Muscle of leg (tissue), 11 donors: ENCODE measurements around the gene LTBP1. TPM values are rescaled to one million over a fixed set of nuclear protein-coding genes. Genes with fewer than 3 reads are reported as not detected.

ENCODE experiments used
- DNase-seq: peaks from one replicate; pipeline ENCODE4 v3.0.0; 2013
- H3K27ac ChIP-seq: one replicate; pipeline ENCODE4 v1.5.1; 2013; ENCODE audit warnings: mild to moderate bottlenecking, low read length, control low read depth
- H3K27me3 ChIP-seq: one replicate; pipeline ENCODE4 v1.6.1; 2013; ENCODE audit warnings: low read length; ENCODE audit not compliant: control insufficient read depth, insufficient read depth
- H3K36me3 ChIP-seq: one replicate; pipeline ENCODE4 v1.6.1; 2013; ENCODE audit warnings: low read length; ENCODE audit not compliant: control insufficient read depth, insufficient read depth
- H3K4me1 ChIP-seq: one replicate; pipeline ENCODE4 v1.6.1; 2013; ENCODE audit warnings: low read length; ENCODE audit not compliant: control insufficient read depth, insufficient read depth
- H3K4me3 ChIP-seq: one replicate; pipeline ENCODE4 v1.5.1; 2013; ENCODE audit warnings: low read length, control low read depth
- H3K9me3 ChIP-seq: replicated peaks from 2 replicates; pipeline ENCODE4 v1.6.1; 2013; ENCODE audit warnings: low read depth, low read length; ENCODE audit not compliant: control insufficient read depth
- WGBS: methylation state at CpG from one replicate; pipeline ENCODE4 v1.1.5; 2013; ENCODE audit warnings: missing lambda C conversion rate; ENCODE audit not compliant: insufficient coverage; 5-methylcytosine and 5-hydroxymethylcytosine counted together
- polyA plus RNA-seq, 8 donors: library from polyadenylated mRNA; unstranded; fragments of 120-200 nt; gene quantifications; one replicate each; pipeline versions ENCODE4 v1.2.1 to v1.2.3, GENCODE V29; 2013; ENCODE audit warnings: inconsistent platforms in 1 of 8, low replicate concordance in 1 of 8; ENCODE audit not compliant: insufficient read length in 8 of 8, insufficient read depth in 1 of 8
- total RNA-seq: library from RNA; stranded (reverse); fragments of 120-200 nt; gene quantifications from one replicate; pipeline ENCODE4 v1.2.4, GENCODE V29; 2013

The LTBP1 gene
- total and polyA plus RNA-seq, 9 donors, result 37.5 to 87.3 (median 57.9) TPM

DNA sequence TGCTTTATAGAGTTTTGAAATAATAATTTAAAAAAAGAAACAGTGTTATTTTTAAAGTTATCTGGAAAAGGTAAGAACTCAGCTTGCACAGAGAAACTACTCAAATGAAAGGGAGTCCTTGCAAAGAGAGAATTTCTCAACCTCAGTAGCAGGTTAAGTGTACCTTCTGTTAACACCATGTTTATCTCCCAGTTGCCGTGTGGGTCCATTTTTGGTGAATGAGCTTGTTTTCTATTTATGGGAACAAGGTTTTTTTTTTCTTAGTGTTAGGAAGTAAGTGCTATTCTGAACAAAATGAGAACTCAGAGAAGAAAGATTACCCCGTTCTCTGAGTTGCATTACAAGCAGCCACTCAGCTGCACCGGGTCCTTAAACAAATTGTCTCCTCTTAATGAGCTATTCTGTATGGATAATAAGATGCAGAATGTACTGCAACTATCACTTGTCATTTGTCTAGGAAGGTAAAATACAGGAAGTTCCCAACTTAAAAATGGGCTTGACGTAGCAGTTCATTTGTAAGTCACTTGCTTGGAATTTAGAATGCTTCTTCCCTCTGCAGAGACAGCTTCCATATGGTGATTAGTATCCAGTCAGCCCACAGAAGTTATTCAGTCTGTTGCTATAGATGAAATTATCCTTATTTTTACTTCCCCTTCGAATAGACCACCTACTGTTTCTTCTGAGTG, 74.9 kb downstream of the LTBP1 start:
- H3K9me3 ChIP-seq, result peaks cover 6% of the 10 kb centered on the region
- peaks cover 3% of the 10 kb centered on the region for H3K4me1 ChIP-seq
- no CpG with 5 or more reads among the region's 5 CpGs for WGBS
- no peaks in the 10 kb centered on the region for H3K27me3 ChIP-seq
- no peaks in the 10 kb centered on the region for H3K36me3 ChIP-seq
- H3K4me3 ChIP-seq, result no peak overlapping the region
- no peak overlapping the region for H3K27ac ChIP-seq
- DNase-seq, result no peak

- no peaks in the 10 kb centered on the region for H3K36me3 ChIP-seq
- peaks cover 3% of the 10 kb centered on the region for H3K4me1 ChIP-seq
- WGBS, result 80% methylated on average over 1 of the region's 2 CpGs
- no peak overlapping the region for H3K27ac ChIP-seq
- DNase-seq, result no peak
- no peak overlapping the region for H3K4me3 ChIP-seq
- peaks cover 6% of the 10 kb centered on the region for H3K9me3 ChIP-seq
- no peaks in the 10 kb centered on the region for H3K27me3 ChIP-seq
Observed at GRCh38 chr2:33022395-33022985, 75.7 kb downstream of the LTBP1 start.

DNA sequence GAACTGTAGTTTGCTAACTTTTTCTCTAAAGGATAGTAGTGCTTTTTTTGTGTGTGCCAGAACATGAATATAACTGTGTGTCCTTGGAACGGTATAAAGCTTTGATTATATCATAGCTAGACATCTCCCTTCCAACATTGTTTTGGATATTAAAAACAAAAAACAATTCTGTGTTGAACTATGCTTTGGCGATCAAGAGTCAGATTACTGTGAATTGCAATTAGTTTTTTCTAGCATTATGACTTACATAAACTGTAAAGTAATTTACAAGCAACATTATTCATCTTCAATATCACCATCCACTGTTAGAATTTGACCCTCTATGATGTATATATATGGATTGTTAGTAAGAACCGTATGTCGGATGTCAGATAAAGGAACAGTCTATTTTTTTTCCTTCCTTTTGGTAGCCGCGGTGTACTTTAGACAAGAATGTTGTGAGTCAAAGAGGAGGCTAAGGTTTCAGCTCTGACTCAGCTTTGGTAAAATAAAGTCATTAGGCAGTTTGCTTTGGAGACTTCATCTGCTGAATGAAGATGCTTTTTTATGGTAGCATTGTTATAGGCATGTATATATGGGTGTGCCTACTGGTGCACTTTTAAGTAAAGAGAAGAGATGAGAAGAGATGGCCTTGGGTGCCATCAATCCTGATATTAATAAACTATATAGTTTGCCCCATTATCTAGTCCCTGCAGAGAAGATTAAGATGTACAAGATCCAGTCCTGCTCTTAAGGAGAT, 76.4 kb downstream of the LTBP1 start:
- Histone ChIP-seq H3K9me3 (peaks cover 6% of the 10 kb centered on the region), H3K36me3 (no peaks in the 10 kb centered on the region), H3K4me1 (peaks cover 2% of the 10 kb centered on the region), H3K27ac (no peak overlapping the region), H3K4me3 (no peak overlapping the region), H3K27me3 (no peaks in the 10 kb centered on the region)
- no CpG with 5 or more reads among the region's 6 CpGs for WGBS
- no peak for DNase-seq

- no peaks in the 10 kb centered on the region for H3K36me3 ChIP-seq
- 100% methylated on average over 1 of the region's 2 CpGs for WGBS
- H3K9me3 ChIP-seq, result peaks cover 6% of the 10 kb centered on the region
- no peak overlapping the region for H3K4me3 ChIP-seq
- no peaks in the 10 kb centered on the region for H3K4me1 ChIP-seq
- H3K27me3 ChIP-seq, result no peaks in the 10 kb centered on the region
- no peak overlapping the region for H3K27ac ChIP-seq
- DNase-seq, result no peak
Observed at GRCh38 chr2:33023728-33024500, 77.2 kb downstream of the LTBP1 start.

- H3K9me3 ChIP-seq, result peaks cover 6% of the 10 kb centered on the region
- H3K4me3 ChIP-seq, result no peak overlapping the region
- no peaks in the 10 kb centered on the region for H3K27me3 ChIP-seq
- H3K27ac ChIP-seq, result no peak overlapping the region
- no peaks in the 10 kb centered on the region for H3K4me1 ChIP-seq
- WGBS, result 86% methylated on average over 2 of the region's 2 CpGs
- no peak for DNase-seq
- H3K36me3 ChIP-seq, result no peaks in the 10 kb centered on the region
Observed at GRCh38 chr2:33024758-33025157, 78.0 kb downstream of the LTBP1 start.

GRCh38 chr2:33029459-33029858, 82.7 kb downstream of the LTBP1 start:
- H3K27ac ChIP-seq, result no peak overlapping the region
- H3K4me3 ChIP-seq, result no peak overlapping the region
- H3K27me3 ChIP-seq, result no peaks in the 10 kb centered on the region
- no peak for DNase-seq
- H3K9me3 ChIP-seq, result peaks cover 6% of the 10 kb centered on the region
- peaks cover 5% of the 10 kb centered on the region for H3K4me1 ChIP-seq
- no peaks in the 10 kb centered on the region for H3K36me3 ChIP-seq
- WGBS, result 29% methylated on average over 1 of the region's 3 CpGs

DNA sequence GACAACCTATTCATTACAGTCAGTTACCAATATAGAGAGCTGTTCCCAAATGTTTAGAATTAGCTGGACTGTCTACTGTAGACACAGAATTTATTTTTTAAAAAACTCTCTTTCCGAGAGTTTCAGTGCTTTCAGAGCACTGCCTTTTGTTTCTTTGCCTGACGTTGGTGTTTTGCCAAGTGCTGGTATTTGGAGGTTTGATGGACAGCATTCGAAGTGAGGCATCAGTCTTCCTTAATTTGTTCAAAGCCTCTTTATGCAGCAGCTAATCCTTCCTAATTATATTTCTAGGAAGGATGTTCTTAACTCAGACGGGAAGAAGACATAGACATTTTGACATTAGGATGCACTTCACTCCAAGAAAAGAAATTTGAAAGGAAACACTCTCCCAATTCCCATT, 83.2 kb downstream of the LTBP1 start:
- H3K27ac ChIP-seq, result no peak overlapping the region
- no peaks in the 10 kb centered on the region for H3K27me3 ChIP-seq
- WGBS, result no CpG with 5 or more reads among the region's 4 CpGs
- H3K4me3 ChIP-seq, result no peak overlapping the region
- H3K36me3 ChIP-seq, result no peaks in the 10 kb centered on the region
- peaks cover 1% of the 10 kb centered on the region for H3K9me3 ChIP-seq
- peaks cover 5% of the 10 kb centered on the region for H3K4me1 ChIP-seq
- DNase-seq, result no peak

- no CpG with 5 or more reads among the region's 3 CpGs for WGBS
- H3K4me3 ChIP-seq, result no peak overlapping the region
- H3K4me1 ChIP-seq, result peaks cover 5% of the 10 kb centered on the region
- DNase-seq, result no peak
- no peak overlapping the region for H3K27ac ChIP-seq
- H3K9me3 ChIP-seq, result no peaks in the 10 kb centered on the region
- H3K36me3 ChIP-seq, result no peaks in the 10 kb centered on the region
- no peaks in the 10 kb centered on the region for H3K27me3 ChIP-seq
Observed at GRCh38 chr2:33030326-33030725, 83.6 kb downstream of the LTBP1 start.

DNA sequence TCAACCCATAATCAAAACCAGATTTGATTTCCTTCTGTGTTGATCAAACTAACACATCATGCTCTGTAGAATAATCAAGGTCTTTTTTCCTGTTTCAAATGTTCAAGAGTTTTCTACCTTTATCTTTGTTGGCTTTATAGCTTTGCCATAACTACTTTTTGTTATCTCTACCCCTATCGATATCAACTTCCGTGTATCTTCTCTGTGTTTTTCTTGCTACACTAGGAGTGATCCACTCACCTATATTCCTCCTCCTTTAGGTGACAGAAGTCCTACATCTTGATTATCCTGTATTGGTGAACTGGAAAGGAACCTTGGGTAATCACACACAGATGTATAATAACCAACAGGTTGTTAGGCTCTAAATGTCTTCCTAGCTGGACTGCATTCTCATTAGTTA, 85.5 kb downstream of the LTBP1 start:
- Histone ChIP-seq H3K27ac (no peak overlapping the region), H3K4me3 (no peak overlapping the region)
- WGBS, result no CpG with 5 or more reads among the region's 2 CpGs

GRCh38 chr2:33033606-33034081, 86.9 kb downstream of the LTBP1 start:
- peak; percentile 84 for DNase-seq
- WGBS, result no CpG with 5 or more reads among the region's 7 CpGs
- Histone ChIP-seq H3K4me1 (peaks cover 5% of the 10 kb centered on the region), H3K9me3 (no peaks in the 10 kb centered on the region), H3K36me3 (no peaks in the 10 kb centered on the region), H3K27ac (peak overlapping the region; percentile 5), H3K27me3 (no peaks in the 10 kb centered on the region), H3K4me3 (peak overlapping the region; percentile 26)

More for the DNA sequence above, 85.5 kb downstream of the LTBP1 start:
- no peak for DNase-seq
- H3K27me3 ChIP-seq, result no peaks in the 10 kb centered on the region
- H3K4me1 ChIP-seq, result peaks cover 5% of the 10 kb centered on the region
- no peaks in the 10 kb centered on the region for H3K36me3 ChIP-seq
- H3K9me3 ChIP-seq, result no peaks in the 10 kb centered on the region
